Measurements from ENCODE around the gene HSF4.

HSF4 gene

DNA sequence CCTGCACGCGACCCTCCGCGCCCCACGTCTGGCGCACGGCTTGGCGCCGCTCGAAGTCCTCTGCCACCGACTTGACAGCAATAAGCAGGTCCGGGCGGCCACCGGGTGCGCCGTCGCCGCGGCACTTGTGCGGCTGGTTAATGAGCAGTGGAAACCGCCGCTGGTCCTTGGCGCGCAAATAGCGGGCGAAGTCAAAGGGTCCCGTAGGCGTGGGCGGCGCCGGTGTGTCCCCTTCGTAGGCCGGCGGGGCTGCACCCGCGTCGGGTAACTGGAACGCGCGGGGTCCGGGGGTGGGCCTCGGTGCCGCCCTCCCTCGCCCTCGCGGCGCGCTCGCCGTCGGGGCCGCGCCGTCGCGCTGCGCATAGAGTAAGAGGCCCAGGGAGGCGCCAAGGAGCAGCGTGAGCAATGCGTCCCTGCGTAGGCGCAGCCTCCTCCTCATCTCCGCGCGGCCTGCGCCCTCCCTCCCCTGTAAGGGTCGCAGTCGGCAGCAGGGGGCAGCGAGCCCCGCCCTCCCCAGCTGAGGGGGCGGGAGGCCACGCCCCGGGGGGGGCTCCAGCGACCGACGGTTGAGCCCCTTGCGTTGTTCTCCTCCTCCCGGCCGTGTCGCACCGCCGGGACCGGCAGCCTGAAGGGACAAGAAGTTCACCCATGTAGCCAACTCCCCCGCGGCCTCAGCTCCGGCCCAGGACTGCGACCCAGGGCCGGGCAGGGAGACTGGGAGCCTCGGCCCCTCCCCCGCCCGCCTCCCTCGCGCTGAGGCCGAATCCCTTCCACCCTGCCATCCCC lies 14.3 kb upstream of the HSF4 start:
- in situ Hi-C loops (cut with MboI; ENCODE audit: low sequenced_read_pairs), result no loop called here

DNA sequence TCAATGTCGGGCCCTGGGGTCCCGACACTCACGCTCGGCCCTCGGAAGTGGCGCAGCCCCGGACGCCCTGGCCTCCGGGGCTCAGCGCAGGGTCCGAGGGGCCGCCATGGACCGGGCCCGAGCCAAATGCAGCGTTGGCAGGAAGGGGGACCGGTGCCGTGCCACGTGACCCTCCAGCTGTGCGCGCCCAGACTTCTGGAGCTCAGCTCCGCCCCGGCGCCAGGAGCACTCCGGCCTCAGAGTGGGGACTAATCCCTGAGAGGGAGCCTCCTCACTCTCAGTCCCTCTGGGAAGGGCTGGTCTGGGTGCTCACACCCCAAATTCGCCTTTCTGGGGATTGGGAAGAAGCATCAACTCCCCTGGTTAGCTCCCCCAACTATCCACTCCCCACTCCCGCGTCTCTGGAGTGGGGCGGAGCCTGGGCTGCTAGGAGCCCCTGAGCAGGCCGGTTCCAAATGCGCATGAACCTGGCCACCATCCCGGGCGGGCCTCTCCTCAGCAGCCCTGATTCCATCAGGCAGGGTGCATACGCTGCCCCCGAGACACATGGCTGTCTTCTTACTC lies 13.6 kb upstream of the HSF4 start, which contains the start of gene B3GNT9:
Gene B3GNT9, minus strand, starts transcription at position 166 of the 564 bp plus-strand sequence. CDS start 513 bp downstream, outside the sequence.
- in situ Hi-C loops (cut with MboI; ENCODE audit: low sequenced_read_pairs), result no loop called here

DNA sequence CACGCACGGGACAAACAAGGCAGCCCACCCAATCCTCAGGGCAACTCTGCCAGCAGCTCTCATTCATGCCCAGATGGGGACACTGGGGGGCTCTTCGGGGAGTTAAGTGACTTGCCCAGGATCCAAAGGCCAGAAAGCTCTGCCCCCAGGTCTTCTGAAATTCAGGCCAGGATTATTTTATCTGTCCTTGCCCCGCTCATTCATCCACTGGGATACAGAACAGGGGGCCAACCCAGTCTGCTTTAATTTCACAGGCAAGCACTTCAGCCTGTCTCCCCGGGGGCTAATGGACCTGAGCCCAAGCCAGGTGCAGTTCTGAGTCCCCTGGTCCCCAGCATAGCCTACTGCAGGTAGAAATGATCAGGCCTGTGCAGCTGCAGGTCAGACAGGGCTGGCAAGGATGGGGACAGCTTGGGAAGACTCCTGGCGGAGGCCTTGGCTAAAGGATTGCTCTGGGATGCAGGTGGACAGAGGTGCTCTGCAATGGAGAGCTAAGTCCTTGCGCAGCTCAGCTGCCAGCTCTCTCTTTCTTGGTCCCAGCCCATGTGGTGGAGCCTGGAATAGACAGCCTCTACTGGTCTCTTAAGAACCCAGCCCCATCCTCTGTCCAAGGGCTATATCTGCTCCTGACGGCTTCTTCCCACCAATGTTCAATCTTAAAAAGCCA lies 13.0 kb upstream of the HSF4 start:
- in situ Hi-C loops (cut with MboI; ENCODE audit: low sequenced_read_pairs), result no loop called here

DNA sequence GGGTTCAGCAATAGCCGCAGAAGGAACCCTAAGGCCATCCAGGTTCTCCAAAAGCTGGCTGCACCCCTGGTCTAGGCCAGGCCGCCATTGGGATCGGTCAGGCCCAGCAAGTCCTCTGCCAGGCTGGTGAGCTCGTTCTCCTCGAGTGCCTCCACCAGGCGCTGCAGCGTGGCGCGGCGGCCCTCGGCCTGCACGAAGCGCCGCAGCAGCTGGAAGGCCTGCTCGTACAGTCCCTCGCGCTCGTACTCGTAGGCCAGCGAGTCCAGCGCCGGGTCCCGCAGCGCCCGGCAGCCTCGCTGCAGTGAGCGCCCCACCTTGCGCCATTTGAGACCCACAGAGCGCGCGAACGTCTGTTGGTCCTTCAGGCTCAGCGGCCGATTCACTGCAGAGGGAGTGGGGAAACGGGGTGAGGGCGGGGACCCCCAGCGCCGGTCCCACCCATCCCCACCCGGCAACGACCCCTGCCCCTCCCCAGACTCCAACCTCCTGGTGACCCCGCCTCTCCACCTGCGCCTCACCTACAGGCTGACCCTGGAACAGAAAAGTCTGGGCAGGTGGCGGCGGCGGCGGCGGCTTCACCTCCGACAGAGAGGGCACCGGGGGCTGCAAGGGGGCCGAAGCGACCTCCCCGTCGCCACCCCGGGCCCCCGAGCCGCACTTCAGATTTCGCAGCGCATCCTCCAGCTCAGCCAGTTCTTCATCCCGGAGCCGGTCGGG lies 9.8 kb upstream of the HSF4 start:
- in situ Hi-C loops (cut with MboI; ENCODE audit: low sequenced_read_pairs), result no loop called here

DNA sequence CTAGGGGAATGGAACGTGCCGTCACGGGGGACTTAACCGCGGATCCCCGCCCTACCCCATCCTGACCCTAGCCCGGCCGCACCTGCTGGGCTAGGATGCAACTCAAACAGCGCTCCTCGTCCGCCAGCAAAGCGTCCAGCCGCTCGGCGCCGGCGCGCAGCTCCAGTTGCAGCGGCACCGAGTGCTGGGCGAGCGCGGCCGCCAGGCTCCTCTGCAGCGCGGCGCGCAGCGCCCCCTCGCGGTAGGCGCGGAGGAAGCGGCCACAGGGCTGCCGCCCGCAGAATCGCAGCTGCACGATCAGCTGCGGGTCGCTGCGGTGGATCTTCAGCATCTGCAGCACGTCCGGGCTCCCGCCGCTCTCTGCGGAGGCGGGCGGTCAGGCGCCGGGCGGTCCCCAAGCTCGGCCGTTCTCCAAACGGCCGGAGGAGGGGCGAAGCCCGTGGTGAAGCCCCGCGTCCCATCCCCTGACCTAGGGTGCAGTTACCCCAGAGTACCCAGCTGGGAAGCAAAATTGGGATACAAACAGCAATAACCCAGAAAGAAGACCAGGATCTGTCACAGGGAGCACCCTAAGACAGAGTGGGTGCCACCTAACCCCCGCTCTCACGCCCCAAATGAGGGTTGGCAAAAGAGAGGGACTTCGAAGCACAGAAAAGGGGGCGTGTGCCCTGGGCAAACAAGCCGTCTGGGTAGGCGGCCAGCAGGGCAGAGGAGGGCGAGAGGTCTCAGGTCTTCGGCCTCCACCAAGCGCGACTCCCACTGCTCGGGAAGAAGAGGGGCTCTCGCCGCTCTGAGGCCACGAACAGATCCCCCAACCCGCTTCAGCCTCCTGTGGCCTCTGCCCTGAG lies 9.0 kb upstream of the HSF4 start:
- in situ Hi-C loops (cut with MboI; ENCODE audit: low sequenced_read_pairs), result no loop called here

DNA sequence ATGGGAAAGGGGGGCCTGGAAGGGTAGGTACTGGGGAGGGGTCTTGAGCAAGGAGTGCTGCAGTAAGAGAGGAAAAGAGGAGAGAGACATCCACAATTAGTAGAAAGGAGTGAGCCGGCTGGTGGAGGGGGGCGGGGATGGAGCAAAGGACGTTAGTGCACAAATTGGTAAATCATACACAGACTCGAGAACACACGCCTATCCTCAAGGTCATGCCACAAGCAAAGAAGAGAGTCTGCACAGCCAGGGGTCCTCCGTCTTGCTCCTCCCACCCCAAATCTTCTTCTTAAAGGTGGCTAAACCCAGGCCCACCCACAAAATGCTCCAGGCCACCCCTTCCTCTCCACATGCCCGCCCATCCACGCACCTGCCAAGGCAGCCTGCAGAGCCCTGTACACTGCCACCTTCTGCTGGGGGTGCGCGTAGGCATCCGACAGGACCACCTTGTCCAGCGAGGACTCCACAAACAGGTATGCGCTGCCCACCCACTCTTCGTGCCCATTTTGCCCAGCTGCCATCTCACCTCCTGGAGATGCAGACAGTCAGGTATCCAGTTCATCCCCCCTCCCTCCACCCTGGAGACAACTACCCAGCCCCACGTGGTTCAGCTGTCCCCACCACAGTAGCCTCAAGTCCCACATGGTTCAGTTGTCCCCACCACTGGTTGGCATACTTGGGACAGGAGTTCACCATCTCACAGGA lies 8.3 kb upstream of the HSF4 start:
- in situ Hi-C loops (cut with MboI; ENCODE audit: low sequenced_read_pairs), result no loop called here

DNA sequence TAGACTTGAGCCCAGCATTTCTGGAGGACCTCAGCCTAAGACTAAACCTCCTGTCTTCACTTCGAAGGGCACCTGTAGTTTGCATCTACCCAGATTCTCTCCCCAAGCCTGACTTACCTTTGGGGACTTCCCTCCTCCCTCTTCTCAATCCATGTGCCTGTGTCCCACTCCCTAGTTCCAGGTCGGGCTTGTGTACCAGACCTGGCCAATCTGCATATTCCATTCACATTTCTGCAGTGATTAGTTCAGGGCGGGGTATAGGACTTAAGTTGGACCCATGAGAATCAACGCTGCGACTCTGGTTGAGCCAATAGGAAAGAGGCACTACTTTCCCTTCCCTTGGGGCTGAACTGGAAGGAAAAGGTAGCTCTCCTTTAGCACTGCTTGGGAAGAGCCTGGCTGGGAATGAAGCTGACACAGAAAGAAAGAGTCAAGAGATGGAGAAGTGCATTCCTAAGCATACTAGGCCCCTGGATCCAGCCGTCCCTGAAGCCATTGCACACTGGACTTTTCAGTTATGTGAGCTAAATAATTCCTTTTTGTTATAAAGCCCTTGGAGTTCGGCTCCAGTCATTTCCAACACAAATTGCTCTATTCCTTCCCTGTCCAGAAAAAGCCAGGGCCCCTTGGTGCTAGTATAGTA lies 7.3 kb upstream of the HSF4 start:
- in situ Hi-C loops (cut with MboI; ENCODE audit: low sequenced_read_pairs), result no loop called here

DNA sequence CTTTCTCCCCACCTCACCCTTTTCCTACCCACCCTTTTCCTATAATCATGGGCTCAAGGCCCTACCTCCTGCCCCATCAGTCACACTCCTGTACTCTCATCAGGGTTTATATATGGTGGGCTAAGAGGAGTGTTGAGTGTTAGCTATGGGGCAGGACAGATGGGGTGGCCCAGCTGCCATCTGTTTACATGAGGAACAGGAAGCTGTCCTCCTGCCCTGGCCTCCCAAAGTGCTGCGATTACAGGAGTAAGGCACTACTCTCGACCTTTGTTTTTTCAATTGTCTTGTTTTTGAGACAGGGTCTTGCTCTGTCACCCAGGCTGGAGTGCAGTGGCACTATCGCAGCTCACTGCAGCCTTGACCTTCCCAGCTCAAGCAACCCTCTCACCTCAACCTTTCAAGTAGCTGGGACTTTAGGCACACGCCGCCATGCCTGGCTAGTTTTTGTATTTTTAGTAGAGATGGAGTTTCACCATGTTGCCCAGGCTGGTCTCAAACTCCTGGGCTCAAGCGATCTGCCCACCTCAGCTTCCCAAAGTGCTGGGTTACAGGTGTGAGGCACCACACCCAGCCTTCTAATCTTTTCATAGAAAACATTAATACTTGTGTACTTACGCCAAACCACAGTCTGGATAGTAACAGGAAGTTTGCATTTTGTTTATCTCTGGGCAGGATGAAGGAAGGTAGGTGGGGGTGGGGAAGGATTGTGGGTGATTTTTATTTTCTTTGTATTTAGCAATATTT lies 6.5 kb upstream of the HSF4 start:
- in situ Hi-C loops (cut with MboI; ENCODE audit: low sequenced_read_pairs), result no loop called here

DNA sequence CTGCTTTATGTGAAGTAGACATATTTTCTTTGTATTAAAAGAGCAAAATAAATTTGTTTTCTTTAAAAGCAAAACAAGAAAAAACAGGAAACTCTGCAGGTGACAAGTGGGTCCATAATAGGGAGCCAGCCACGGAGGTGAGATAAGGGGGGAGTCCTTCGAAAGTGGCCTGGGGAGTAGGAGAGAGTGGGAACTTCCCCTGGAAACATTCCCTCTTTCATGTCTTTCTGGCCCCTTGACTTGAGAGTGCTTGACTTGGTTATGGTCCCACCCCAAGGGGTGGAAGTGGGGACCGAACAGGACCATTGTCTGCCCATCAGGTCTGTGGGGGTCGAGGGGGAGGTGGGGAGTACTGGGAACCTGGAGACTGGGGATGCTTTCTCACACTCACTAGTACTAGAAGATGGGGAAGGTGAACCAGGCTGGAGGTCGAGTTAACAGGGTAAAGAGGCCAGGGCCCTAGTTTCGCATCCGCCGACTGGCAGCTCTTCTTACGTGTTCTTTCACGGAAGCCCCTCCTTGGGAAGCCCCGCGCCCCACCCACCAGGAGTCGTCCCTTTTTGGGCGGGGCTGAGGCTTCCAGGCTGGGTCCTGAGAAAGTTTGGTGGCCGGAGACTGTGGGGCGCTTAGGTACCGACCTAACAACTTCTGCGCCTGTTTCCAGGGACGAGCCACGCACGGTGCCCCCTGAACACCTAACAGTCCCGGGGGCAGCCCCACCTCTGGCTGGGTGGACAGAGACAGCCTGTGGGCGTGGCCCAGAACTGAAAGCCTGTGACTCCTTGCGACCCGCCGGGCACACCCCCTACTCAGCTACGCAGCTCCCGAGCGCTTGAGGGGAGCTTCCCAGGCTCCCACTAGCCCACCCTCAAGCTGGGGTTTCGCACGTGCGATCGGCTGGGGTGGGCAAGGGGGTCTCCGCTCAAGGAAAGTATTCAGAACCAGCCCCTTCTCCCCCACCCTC lies 5.6 kb upstream of the HSF4 start:
- in situ Hi-C loops (cut with MboI; ENCODE audit: low sequenced_read_pairs), result no loop called here

DNA sequence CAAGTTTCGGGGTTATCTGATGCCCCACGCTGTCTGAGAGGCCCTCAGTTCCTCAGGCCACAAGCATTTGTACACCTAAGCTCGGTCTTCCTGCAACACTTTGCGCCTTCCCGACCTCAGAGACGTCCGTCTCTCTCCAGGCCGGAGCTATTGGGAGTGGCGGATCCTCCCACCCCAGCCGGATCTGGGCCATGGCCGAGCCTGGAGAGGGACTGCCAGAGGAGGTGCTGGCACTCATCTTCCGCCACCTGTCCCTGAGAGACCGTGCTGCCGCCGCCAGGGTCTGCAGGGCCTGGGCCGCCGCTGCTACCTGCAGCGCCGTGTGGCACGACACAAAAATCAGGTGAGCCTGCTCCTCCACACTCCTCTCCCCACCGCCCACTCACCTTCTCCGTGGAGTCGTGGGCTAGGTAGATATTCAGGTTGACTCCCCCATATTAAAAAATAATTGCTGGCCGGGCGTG lies 2.9 kb upstream of the HSF4 start:
- in situ Hi-C loops (cut with MboI; ENCODE audit: low sequenced_read_pairs), result no loop called here

DNA sequence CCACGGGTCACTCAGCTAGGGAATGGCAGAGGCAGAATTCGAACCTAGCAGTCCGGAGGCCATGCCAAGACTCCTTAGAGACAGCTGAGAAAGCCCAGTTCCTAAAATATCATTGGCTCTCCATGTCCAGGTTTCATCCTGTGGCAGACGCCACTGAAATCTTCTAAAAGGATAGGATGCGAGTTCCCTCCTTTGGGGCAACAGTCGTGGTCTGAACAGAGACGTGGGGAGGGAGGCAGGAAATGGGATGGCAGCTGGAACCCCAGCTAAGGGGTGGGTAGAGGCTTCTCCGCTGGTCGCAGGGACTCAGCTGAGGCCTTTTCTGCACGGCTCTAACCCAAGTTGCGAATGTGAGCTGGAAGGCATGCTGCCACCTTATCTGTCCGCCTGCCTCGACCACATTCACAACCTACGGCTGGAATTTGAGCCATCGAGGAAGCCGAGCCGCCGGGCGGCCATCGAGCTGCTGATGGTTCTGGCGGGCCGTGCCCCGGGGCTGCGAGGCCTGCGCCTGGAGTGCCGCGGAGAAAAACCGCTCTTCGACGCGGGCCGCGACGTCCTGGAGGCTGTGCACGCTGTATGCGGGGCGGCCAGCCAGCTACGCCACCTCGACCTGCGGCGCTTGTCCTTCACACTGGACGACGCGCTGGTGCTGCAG lies 1.9 kb upstream of the HSF4 start:
- in situ Hi-C loops (cut with MboI; ENCODE audit: low sequenced_read_pairs), result no loop called here

DNA sequence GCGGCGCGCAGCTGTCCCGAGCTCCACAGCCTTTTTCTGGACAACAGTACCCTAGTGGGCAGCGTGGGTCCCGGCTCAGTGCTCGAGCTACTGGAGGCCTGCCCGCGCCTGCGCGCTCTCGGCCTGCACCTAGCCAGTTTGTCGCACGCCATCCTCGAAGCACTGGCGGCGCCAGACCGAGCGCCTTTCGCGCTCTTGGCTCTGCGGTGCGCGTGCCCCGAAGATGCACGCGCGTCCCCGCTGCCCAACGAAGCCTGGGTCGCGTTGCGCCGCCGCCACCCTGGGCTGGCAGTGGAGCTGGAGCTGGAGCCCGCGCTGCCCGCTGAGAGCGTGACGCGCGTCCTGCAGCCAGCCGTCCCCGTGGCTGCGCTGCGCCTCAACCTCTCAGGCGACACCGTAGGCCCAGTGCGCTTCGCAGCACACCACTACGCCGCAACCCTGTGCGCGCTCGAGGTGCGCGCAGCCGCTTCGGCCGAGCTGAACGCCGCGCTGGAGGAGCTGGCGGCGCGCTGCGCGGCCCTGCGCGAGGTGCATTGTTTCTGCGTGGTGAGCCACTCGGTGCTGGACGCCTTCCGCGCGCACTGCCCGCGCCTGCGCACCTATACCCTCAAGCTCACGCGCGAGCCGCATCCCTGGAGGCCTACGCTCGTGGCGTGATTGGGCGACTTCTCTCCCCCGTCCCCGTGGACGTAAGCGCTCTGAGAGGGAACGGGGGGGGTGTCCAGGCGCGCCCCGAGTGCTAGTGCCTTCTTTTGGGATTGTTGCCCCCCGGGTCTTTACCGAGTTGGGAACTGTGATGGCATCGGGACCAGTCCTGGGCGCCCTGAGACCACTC lies 1.2 kb upstream of the HSF4 start:
- in situ Hi-C loops (cut with MboI; ENCODE audit: low sequenced_read_pairs), result no loop called here

DNA sequence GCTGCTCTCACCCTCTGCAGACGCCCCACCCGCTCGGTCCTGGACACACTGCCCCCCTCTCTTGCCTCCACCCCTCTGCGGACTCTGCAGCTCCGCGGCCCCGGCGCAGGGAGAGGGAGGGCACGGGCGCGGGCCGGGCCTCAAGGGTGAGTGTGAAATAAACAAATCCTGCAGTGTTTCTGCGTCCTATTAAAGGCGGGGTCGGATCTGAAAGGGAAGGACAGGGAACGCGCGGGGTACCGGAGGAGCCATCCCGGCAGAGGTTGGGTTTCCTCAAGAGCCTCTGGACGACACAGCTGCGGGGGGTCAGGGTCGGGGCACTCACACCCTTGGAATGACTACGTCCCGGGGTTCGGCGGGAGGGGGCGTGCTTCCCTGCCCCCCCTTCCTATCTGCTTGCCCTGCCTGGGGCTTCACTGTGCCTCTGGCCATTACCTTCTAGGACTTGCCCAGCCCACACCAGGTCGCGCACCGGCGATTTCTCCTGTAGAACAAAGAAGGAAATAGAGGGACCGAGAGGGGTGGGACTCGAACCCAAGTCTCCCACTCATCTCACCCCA lies 466 bp upstream of the HSF4 start:
- in situ Hi-C loops (cut with MboI; ENCODE audit: low sequenced_read_pairs), result no loop called here

DNA sequence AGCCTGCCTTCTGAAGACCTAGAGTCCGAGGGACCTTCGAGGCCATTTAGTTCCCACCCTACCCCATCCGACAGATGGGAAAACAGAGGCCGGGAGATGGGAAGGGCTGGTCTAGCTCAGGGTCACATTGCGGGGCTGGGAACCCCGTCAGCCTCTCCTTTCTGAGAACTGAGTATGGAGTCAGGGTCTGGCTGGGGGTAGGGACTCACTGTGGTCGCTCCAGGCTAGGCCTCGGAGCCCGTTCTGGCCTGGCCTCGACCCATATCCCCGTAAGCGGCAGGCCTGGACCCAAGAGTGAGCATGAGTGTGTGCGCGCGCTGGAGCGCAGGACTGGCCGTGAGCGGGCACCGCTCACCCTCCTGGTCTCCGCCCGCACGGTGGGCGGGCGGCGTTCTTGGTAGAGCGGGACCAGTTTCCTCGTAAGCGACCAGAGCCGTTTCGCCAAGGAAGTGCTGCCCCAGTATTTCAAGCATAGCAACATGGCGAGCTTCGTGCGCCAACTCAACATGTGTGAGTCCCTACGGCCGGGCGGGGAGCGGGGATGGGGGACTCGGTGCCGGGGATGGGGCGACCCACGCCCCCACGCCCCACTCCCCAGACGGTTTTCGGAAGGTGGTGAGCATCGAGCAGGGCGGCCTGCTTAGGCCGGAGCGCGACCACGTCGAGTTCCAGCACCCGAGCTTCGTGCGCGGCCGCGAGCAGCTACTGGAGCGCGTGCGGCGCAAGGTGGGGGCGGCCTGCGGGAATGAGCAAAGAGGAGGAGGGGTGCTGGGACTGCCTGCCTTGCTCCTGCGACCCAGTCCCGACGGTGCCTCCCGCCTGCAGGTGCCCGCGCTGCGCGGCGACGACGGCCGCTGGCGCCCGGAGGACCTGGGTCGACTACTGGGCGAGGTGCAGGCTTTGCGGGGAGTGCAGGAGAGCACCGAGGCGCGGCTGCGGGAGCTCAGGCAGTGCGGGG lies 855 bp downstream of the HSF4 start:
- in situ Hi-C loops (cut with MboI; ENCODE audit: low sequenced_read_pairs), result no loop called here

DNA sequence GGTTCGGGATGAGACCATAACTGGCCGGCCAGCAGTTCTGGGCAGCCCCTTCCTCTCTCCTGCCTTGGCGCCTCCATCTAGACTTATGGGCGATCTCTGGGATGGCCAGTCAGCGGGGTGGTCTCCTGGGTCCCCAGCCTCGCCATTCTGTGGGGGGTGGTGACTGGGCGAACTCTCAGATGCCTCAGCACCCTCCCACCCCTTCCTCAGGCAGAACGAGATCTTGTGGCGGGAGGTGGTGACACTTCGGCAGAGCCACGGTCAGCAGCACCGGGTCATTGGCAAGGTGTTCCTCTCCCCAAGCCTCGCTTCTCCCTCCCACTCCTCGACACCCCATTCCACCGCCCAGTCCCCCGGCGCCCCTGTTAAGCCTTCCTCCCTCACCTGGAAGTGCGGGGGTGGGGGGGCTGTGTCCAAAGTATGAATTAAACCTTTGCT lies 1.6 kb downstream of the HSF4 start:
- in situ Hi-C loops (cut with MboI; ENCODE audit: low sequenced_read_pairs), result no loop called here

Measured in hTERT RPE-1 (cell line).